Measurements from ENCODE around the gene CCDC88B.

The CCDC88B gene

DNA sequence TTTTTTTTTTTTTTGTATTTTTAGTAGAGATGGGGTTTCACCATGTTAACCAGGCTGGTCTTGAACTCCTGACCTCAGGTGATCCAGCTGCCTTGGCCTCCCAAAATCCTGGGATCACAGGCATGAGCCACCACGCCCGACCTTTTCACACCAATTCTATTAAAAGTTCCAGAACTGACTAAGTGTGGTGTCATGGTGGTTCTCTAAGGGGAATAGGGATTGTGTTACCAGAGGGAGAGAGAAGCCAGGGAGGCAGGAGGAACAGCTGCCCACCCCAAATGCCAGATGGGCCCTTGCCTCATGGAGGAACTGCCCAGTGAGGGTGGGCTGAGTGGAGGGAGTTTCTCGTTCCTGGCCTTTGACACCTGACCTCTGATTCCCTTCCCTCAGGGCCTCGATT lies 24.9 kb downstream of the CCDC88B start:
- DNase-seq (ENCODE audit: low read depth) = no peak
- H3K4me3 ChIP-seq (ENCODE audit: low read depth, low read length) = no peak overlapping the region
- TF ChIP-seq, protein P1, sequence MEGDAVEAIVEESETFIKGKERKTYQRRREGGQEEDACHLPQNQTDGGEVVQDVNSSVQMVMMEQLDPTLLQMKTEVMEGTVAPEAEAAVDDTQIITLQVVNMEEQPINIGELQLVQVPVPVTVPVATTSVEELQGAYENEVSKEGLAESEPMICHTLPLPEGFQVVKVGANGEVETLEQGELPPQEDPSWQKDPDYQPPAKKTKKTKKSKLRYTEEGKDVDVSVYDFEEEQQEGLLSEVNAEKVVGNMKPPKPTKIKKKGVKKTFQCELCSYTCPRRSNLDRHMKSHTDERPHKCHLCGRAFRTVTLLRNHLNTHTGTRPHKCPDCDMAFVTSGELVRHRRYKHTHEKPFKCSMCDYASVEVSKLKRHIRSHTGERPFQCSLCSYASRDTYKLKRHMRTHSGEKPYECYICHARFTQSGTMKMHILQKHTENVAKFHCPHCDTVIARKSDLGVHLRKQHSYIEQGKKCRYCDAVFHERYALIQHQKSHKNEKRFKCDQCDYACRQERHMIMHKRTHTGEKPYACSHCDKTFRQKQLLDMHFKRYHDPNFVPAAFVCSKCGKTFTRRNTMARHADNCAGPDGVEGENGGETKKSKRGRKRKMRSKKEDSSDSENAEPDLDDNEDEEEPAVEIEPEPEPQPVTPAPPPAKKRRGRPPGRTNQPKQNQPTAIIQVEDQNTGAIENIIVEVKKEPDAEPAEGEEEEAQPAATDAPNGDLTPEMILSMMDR (IDR thresholded peaks at IDR 0.05; ENCODE audit: insufficient read depth, low read depth, low read length, missing control alignments) = no peak

DNA sequence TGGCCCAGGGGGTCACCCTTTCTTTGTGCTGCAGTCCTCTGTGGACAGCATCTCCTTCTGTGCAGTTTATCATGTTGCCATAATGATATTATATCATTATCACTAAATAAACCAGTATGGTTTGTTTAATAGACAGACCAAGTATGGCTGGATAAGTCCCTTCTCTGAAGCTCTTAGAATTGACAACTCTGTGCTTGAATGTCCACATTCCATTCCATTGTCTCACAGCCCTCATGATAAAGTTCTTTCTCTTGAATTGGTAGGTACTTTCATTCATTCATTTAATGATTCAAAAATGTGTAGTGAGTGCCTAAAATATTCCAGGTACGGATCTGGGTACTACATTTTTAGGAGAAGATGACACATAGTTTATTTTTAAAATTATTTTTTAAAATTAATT lies 26.7 kb downstream of the CCDC88B start:
- TF ChIP-seq, protein P1 (IDR thresholded peaks at IDR 0.05; ENCODE audit: insufficient read depth, low read depth, low read length, missing control alignments) = no peak
- no peak overlapping the region for H3K4me3 ChIP-seq (ENCODE audit: low read depth, low read length)
- no peak for DNase-seq (ENCODE audit: low read depth)

DNA sequence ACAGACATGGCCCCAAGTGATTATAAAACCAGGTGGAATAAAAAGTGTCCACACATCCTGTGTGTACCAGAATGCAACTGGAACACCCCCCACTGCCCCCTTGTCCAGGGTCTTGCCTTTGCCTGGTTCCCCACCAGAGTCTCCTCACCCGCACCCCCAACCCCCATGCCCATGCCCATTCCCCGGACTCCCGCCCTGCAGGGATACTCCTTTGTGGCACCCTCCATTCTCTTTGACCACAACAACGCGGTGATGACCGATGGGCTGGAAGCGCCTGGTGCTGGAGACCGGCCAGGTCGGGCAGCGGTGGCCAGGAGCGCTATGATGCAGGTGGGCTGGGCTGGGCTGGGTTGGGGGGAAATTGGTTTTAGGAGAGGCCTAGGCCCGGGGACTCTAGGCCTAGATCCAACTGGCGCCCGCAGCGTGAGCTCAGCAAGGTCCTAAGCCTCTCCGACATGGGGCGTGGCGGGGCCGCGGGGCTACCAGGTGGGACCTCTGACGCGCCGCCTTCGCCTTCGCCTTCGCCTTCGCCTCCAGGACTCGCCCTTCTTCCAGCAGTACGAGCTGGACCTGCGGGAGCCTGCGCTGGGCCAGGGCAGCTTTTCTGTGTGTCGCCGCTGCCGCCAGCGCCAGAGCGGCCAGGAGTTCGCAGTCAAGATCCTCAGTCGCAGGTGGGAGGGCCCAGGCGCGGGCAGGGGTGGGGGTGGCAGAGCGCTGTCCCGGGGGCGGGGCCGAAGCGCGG lies 28.1 kb downstream of the CCDC88B start:
- TF ChIP-seq, protein P1 (IDR thresholded peaks at IDR 0.05; ENCODE audit: insufficient read depth, low read depth, low read length, missing control alignments) = no peak
- DNase-seq (ENCODE audit: low read depth) = no peak
- H3K4me3 ChIP-seq (ENCODE audit: low read depth, low read length) = no peak overlapping the region

DNA sequence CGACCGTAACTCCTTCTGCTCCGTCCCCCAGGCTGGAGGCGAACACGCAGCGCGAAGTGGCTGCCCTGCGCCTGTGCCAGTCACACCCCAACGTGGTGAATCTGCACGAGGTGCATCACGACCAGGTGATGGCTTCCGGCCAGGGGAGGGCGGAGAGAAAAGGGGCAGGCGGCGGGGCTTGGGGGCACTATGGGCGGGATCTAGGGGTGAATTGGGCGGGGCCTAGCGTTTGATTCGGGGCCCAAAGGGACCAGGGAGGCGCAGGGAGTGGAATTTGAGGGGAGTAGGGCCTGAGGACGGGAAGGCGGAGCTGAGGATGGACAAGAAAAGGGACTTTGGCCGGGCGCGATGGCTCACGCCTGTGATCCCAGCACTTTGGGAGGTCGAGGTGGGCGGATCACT lies 28.7 kb downstream of the CCDC88B start:
- DNase-seq (ENCODE audit: low read depth) = no peak
- H3K4me3 ChIP-seq (ENCODE audit: low read depth, low read length) = no peak overlapping the region
- TF ChIP-seq, protein P1 (IDR thresholded peaks at IDR 0.05; ENCODE audit: insufficient read depth, low read depth, low read length, missing control alignments) = no peak

DNA sequence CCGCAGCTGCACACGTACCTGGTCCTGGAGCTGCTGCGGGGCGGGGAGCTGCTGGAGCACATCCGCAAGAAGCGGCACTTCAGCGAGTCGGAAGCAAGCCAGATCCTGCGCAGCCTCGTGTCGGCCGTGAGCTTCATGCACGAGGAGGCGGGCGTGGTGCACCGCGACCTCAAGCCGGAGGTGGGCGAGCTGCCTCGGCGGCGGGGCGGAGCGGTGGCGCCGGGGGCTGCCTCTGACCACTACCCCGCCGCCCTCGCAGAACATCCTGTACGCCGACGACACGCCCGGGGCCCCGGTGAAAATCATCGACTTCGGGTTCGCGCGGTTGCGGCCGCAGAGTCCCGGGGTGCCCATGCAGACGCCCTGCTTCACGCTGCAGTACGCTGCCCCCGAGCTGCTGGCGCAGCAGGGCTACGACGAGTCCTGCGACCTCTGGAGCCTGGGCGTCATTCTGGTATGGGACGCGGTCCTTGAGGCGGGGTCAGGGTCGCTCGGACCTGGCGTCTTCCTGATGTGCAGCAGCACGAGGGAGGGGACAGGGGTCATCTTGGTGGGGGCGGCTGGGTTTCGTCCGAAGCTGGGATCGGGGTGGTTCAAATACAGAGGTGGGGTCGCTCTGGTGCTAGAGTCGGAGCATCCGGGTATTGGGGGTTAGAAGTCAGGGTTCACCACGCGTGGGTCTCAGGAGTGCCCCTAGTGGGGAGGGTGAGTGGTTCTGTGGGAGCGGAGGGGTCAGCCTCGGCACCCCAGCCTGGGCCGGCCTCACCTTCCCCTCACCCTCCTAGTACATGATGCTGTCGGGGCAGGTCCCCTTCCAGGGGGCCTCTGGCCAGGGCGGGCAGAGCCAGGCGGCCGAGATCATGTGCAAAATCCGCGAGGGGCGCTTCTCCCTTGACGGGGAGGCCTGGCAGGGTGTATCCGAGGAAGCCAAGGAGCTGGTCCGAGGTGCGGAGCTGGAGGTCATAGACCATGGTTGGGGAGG lies 29.7 kb downstream of the CCDC88B start:
- H3K4me3 ChIP-seq (ENCODE audit: low read depth, low read length) = no peak overlapping the region
- no peak for DNase-seq (ENCODE audit: low read depth)
- TF ChIP-seq, protein P1 (IDR thresholded peaks at IDR 0.05; ENCODE audit: insufficient read depth, low read depth, low read length, missing control alignments) = no peak

DNA sequence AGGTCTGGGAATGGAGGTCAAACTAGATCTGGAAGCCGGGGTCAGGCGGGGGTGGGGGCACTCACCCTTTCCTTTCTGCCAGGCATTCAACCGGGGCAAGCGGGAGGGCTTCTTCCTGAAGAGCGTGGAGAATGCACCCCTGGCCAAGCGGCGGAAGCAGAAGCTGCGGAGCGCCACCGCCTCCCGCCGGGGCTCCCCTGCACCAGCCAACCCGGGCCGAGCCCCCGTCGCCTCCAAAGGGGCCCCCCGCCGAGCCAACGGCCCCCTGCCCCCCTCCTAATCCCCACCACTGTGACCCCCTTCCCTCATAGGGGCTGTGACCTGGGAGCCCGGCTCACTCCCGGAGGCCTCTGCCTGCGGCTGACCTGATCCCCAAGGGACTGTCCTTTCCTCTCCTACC lies 31.2 kb downstream of the CCDC88B start:
- TF ChIP-seq, protein P1 (IDR thresholded peaks at IDR 0.05; ENCODE audit: insufficient read depth, low read depth, low read length, missing control alignments) = no peak
- no peak overlapping the region for H3K4me3 ChIP-seq (ENCODE audit: low read depth, low read length)
- no peak for DNase-seq (ENCODE audit: low read depth)
